ENCODE data around the gene UPK1A. TPM values are rescaled to one million over a fixed set of nuclear protein-coding genes. Genes with fewer than 3 reads are reported as not detected.

Gene UPK1A
- total and polyA plus RNA-seq, 7 experiments from 2014 or later: 0.41 to 1.3 TPM; not detected in 5

DNA sequence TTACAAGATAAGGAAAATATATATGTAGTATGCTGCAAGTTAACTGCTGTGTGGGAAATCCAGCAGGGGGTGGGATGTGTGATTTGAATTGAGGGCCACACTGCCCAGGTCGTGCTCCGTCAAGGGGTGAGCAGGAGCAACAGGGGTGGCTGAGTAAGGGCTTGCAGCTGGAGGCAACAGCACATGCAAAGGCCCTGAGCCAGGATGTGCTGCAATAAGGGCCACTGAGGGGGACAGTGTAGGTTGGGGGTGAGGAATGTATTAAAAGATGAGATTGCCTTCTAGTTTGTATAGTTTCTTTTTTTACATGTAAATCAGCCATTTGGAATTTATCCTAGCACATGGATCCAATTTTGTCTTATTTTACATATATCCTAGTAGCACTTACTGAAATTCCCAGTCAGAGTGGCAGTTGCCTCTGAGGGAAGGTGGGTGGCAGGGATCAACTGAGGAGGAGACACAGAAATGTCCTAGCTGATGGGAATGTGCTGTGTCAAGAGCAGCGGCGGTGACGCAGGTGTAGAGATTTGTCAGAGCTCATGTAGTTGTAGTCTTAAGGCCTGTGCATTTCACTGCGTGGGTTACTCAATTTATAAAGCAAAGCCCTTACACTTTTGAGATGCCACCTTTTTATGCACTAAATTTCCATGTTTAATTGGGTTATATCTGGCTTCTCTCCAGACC, 42.8 kb upstream of the UPK1A start:
- ChIA-PET POLR2A (no interaction called here), CTCF (no interaction called here)
- intact Hi-C loops (cut with micrococcal nuclease): no loop called here
- Histone ChIP-seq H3K4me3 (ENCODE audit: low read length) (no peak overlapping the region), H3K36me3 (ENCODE audit: control insufficient read depth in 2 of 3, insufficient read depth in 3 of 3, low read length in 3 of 3) (peaks cover 0 to 16% (median 0%) of the 10 kb centered on the region in 3 experiments), H3K27ac (ENCODE audit: low read depth, low read length) (no peak overlapping the region), H3K9me3 (ENCODE audit: control insufficient read depth in 2 of 3, low read length in 3 of 3) (no peaks in the 10 kb centered on the region), H3K27me3 (ENCODE audit: control insufficient read depth in 2 of 2, insufficient read depth in 2 of 2, low read length in 2 of 2) (no peaks in the 10 kb centered on the region), H3K4me1 (ENCODE audit: control insufficient read depth in 2 of 2, insufficient read depth in 2 of 2, low read length in 2 of 2) (peaks cover 0 to 7% of the 10 kb centered on the region in 2 donors)
- ATAC-seq (no peak), DNase-seq (no peak)
- Mint-ChIP-seq H3K27ac (peak overlapping the region in 4 of 9 donors; percentile 8 to 68 (median 10)), H3K27me3 (no peaks in the 10 kb centered on the region), H3K36me3 (peaks cover 0 to 12% (median 0%) of the 10 kb centered on the region in 5 donors), H3K4me3 (no peak overlapping the region), H3K9me3 (peaks cover 0 to 1% (median 0%) of the 10 kb centered on the region in 11 donors), H3K4me1 (peaks cover 2 to 12% (median 6%) of the 10 kb centered on the region in 7 donors)

DNA sequence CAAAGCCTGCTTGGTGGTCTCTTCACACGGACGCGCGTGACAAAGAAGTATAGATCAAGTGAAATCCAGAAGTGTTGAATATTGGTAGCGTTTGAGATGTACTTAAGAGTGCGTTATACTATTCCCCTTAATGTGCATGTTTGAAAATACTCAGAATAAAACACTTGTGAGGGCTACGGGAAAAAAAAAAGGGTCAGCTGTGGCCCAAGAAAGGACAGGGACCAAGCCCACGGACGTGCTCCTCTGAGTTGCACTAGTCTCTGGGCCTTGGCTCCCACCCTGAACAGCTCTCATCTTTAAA, 38.1 kb upstream of the UPK1A start:
- Histone ChIP-seq H3K4me1 (ENCODE audit: control insufficient read depth in 2 of 2, insufficient read depth in 2 of 2, low read length in 2 of 2) (peaks cover 6 to 15% of the 10 kb centered on the region in 2 donors), H3K4me3 (ENCODE audit: low read length) (peak overlapping the region; percentile 89), H3K36me3 (ENCODE audit: control insufficient read depth in 2 of 3, insufficient read depth in 3 of 3, low read length in 3 of 3) (peaks cover 15 to 35% (median 19%) of the 10 kb centered on the region in 3 experiments), H3K27me3 (ENCODE audit: control insufficient read depth in 2 of 2, insufficient read depth in 2 of 2, low read length in 2 of 2) (no peaks in the 10 kb centered on the region), H3K9me3 (ENCODE audit: control insufficient read depth in 2 of 3, low read length in 3 of 3) (no peaks in the 10 kb centered on the region), H3K27ac (ENCODE audit: low read depth, low read length) (peak overlapping the region; percentile 89)
- Mint-ChIP-seq H3K27me3 (no peaks in the 10 kb centered on the region), H3K36me3 (peaks cover 12 to 26% (median 14%) of the 10 kb centered on the region in 5 donors), H3K9me3 (peaks cover 0 to 3% (median 0%) of the 10 kb centered on the region in 11 donors), H3K4me3 (peak overlapping the region; percentile 91 to 100 (median 98)), H3K4me1 (peaks cover 8 to 35% (median 22%) of the 10 kb centered on the region in 7 donors), H3K27ac (peak overlapping the region; percentile 92 to 100 (median 99))
- ChIA-PET CTCF (no interaction called here), POLR2A (interaction anchor here (0.9 to 1.2 kb wide), 4 partner anchors 15 to 116 kb away, joined by 3 to 5 read pairs (median 4); partner anchors contain the start of genes PSENEN and U2AF1L4)
- ATAC-seq: no peak
- intact Hi-C loops (cut with micrococcal nuclease): loop anchor here (1.0 to 5.0 kb wide), 10 partner anchors 15 to 487 kb away; partner anchors contain the start of genes COX6B1 (in 2 of the 2), HAUS5 (in 2 of the 2), TMEM147 (in 2 of the 2) and KMT2B (in 1 of the 2)
- no peak for DNase-seq

DNA sequence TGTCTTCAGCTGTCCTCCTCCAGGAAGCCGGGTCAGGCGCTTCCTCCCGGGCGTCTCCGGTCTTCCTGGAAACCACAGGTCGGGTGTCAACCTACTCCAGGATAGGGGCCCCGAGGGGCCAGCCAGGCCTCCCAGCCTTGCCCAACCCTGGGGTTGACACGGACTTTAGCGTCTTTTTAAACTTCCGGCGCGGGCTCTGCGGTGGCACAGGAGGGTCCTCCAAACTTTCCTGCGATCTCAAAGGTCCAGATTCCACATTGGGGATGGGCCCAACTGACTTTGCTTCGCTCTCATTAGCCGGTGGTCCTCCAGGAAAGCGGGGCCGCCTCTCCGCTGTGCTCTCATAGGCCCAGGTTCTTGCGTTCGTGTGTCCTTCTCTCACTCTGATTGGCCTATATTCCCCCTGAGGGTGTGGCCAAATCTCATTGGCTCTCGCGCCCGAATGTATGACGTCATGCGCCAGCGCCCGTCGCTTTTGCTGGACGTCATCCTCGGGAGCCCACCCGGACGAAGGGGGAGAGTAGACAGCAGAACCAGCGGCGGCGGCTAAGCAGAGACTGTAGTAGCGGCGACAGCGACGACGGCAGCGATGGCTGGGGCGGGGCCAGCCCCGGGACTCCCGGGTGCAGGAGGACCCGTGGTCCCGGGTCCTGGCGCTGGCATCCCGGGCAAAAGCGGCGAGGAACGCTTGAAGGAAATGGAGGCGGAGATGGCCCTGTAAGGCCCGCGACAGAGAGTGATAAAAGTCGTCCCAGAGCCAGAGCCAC, 37.6 kb upstream of the UPK1A start, which contains the start of gene RBM42:
TSS of gene RBM42 (plus strand) at position 472 of the 767 bp plus-strand sequence. CDS start at position 590, 118 bp downstream.
- peak within 1 kb of the TSS; percentile 89 for H3K27ac ChIP-seq (ENCODE audit: low read depth, low read length)
- ATAC-seq: peak; percentile 100
- Mint-ChIP-seq H3K9me3 (peaks cover 0 to 3% (median 0%) of the 10 kb centered on the region in 11 donors), H3K27me3 (no peaks in the 10 kb centered on the region), H3K27ac (peak within 1 kb of the TSS; percentile 92 to 100 (median 99)), H3K4me3 (peak within 1 kb of the TSS; percentile 91 to 100 (median 98)), H3K4me1 (peaks cover 12 to 35% (median 25%) of the 10 kb centered on the region in 7 donors), H3K36me3 (peaks cover 14 to 29% (median 18%) of the 10 kb centered on the region in 5 donors)
- H3K4me3 ChIP-seq (ENCODE audit: low read length): peak within 1 kb of the TSS; percentile 89
- peak; percentile 87 to 98 (median 97) for DNase-seq
- CTCF ChIA-PET: no interaction called here
- intact Hi-C loops (cut with micrococcal nuclease): loop anchor here (1.0 to 5.0 kb wide), 10 partner anchors 15 to 488 kb away; partner anchors contain the start of genes COX6B1 (in 2 of the 2), HAUS5 (in 2 of the 2), TMEM147 (in 2 of the 2) and KMT2B (in 1 of the 2)
- POLR2A ChIA-PET: interaction anchor here (0.6 to 1.2 kb wide), 6 partner anchors 15 to 272 kb away, joined by 3 to 5 read pairs (median 4); partner anchors contain the start of genes HAUS5, PSENEN and U2AF1L4
- H3K36me3 ChIP-seq (ENCODE audit: control insufficient read depth in 2 of 3, insufficient read depth in 3 of 3, low read length in 3 of 3): peaks cover 15 to 40% (median 22%) of the 10 kb centered on the region in 3 experiments
- no peaks in the 10 kb centered on the region for H3K9me3 ChIP-seq (ENCODE audit: control insufficient read depth in 2 of 3, low read length in 3 of 3)
- H3K27me3 ChIP-seq (ENCODE audit: control insufficient read depth in 2 of 2, insufficient read depth in 2 of 2, low read length in 2 of 2): no peaks in the 10 kb centered on the region
- H3K4me1 ChIP-seq (ENCODE audit: control insufficient read depth in 2 of 2, insufficient read depth in 2 of 2, low read length in 2 of 2): peaks cover 6 to 15% of the 10 kb centered on the region in 2 donors

DNA sequence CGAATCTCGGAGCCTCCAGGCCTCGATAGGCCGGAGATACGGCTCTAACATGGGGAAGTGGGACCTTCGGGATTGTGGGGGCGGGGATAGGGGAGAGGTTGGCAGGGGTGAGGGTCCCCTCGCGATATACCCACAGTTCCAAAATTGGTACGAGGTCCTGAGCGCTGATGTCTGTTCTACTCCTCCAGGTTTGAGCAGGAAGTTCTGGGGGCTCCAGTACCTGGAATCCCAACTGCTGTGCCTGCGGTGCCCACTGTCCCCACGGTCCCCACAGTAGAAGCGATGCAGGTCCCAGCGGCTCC, 37.0 kb upstream of the UPK1A start:
- peaks cover 12 to 35% (median 25%) of the 10 kb centered on the region in 7 donors for H3K4me1 Mint-ChIP-seq
- H3K4me3 Mint-ChIP-seq: peak overlapping the region; percentile 91 to 100 (median 98)
- peaks cover 14 to 34% (median 18%) of the 10 kb centered on the region in 5 donors for H3K36me3 Mint-ChIP-seq
- peaks cover 0 to 3% (median 0%) of the 10 kb centered on the region in 11 donors for H3K9me3 Mint-ChIP-seq
- DNase-seq (no peak), ATAC-seq (no peak)
- Histone ChIP-seq H3K9me3 (ENCODE audit: control insufficient read depth in 2 of 3, low read length in 3 of 3) (no peaks in the 10 kb centered on the region), H3K36me3 (ENCODE audit: control insufficient read depth in 2 of 3, insufficient read depth in 3 of 3, low read length in 3 of 3) (peaks cover 15 to 46% (median 22%) of the 10 kb centered on the region in 3 experiments), H3K4me1 (ENCODE audit: control insufficient read depth in 2 of 2, insufficient read depth in 2 of 2, low read length in 2 of 2) (peaks cover 6 to 15% of the 10 kb centered on the region in 2 donors), H3K27ac (ENCODE audit: low read depth, low read length) (peak overlapping the region; percentile 89), H3K4me3 (ENCODE audit: low read length) (peak overlapping the region; percentile 89), H3K27me3 (ENCODE audit: control insufficient read depth in 2 of 2, insufficient read depth in 2 of 2, low read length in 2 of 2) (no peaks in the 10 kb centered on the region)
- no peaks in the 10 kb centered on the region for H3K27me3 Mint-ChIP-seq
- POLR2A ChIA-PET: interaction anchor here (0.6 to 1.7 kb wide), 6 partner anchors 9 to 272 kb away, joined by 3 to 7 read pairs (median 4); partner anchors contain the start of gene HAUS5
- CTCF ChIA-PET: no interaction called here
- intact Hi-C loops (cut with micrococcal nuclease): loop anchor here (2.0 to 5.0 kb wide), 2 partner anchors 88 to 488 kb away; partner anchors contain the start of gene KMT2B (in 1 of the 2)
- peak overlapping the region; percentile 92 to 100 (median 99) for H3K27ac Mint-ChIP-seq

DNA sequence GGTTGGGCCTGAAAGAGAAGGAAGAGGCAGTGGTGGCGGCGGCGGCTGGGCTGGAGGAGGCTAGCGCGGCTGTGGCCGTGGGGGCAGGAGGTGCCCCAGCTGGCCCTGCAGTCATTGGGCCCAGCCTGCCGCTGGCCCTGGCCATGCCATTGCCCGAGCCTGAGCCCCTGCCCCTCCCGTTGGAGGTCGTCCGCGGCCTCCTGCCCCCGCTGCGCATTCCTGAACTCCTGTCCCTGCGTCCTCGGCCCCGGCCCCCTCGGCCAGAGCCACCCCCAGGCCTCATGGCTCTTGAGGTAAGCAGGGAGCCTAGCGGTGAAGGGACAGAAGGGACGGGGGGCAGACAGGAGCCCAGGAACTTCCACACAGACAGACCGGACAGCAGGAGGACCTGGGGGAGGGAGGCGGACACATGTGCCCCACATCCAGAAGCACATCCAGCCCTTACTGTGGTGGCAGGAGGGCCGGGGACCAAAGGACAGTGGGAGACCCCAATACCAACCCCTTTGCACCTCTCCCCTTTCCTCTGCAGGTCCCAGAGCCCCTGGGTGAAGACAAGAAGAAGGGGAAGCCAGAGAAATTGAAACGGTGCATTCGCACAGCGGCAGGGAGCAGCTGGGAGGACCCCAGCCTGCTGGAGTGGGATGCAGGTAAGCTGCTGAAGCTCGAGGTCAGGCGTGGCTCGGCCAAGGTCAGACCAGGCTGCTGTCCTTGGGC, 32.4 kb upstream of the UPK1A start:
- Histone ChIP-seq H3K36me3 (ENCODE audit: control insufficient read depth in 2 of 3, insufficient read depth in 3 of 3, low read length in 3 of 3) (peaks cover 15 to 85% (median 22%) of the 10 kb centered on the region in 3 experiments), H3K9me3 (ENCODE audit: control insufficient read depth in 2 of 3, low read length in 3 of 3) (no peaks in the 10 kb centered on the region), H3K27ac (ENCODE audit: low read depth, low read length) (no peak overlapping the region), H3K27me3 (ENCODE audit: control insufficient read depth in 2 of 2, insufficient read depth in 2 of 2, low read length in 2 of 2) (no peaks in the 10 kb centered on the region), H3K4me1 (ENCODE audit: control insufficient read depth in 2 of 2, insufficient read depth in 2 of 2, low read length in 2 of 2) (peaks cover 6 to 8% of the 10 kb centered on the region in 2 donors), H3K4me3 (ENCODE audit: low read length) (no peak overlapping the region)
- ChIA-PET CTCF (interaction anchor here (0.7 kb wide), 1 partner anchor 14 kb away, joined by 3 read pairs; the partner anchor contains the start of gene COX6B1), POLR2A (interaction anchor here (0.8 kb wide), 1 partner anchor 14 kb away, joined by 3 read pairs; the partner anchor contains the start of gene COX6B1)
- H3K27ac Mint-ChIP-seq: no peak overlapping the region
- H3K27me3 Mint-ChIP-seq: no peaks in the 10 kb centered on the region
- DNase-seq (no peak), ATAC-seq (no peak)
- H3K4me1 Mint-ChIP-seq: peaks cover 8 to 25% (median 15%) of the 10 kb centered on the region in 7 donors
- H3K36me3 Mint-ChIP-seq: peaks cover 24 to 57% (median 26%) of the 10 kb centered on the region in 5 donors
- peaks cover 0 to 1% (median 0%) of the 10 kb centered on the region in 11 donors for H3K9me3 Mint-ChIP-seq
- intact Hi-C loops (cut with micrococcal nuclease): no loop called here
- H3K4me3 Mint-ChIP-seq: no peak overlapping the region

DNA sequence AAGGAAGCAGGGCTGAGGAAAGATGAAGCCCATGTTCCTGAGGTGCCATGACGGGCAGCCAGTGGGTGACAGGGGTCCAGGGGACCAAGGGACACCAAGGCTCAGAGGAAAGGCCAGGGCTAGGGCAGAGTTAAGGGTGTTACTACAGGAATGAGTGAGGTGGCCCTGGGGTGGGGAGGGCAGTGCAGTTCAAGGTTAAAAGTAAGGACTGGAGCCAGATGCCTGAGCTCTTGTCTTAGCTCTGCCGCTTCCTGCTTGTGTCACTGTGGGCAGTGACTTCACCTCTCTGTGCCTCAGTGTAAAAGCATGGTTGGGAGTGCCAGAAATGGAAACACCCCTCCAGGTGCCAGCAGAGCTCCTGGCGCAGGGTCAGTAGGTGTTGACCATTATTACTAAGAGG, 29.7 kb upstream of the UPK1A start:
- Histone ChIP-seq H3K4me1 (ENCODE audit: control insufficient read depth in 2 of 2, insufficient read depth in 2 of 2, low read length in 2 of 2) (peaks cover 4 to 6% of the 10 kb centered on the region in 2 donors), H3K4me3 (ENCODE audit: low read length) (no peak overlapping the region), H3K36me3 (ENCODE audit: control insufficient read depth in 2 of 3, insufficient read depth in 3 of 3, low read length in 3 of 3) (peaks cover 5 to 66% (median 15%) of the 10 kb centered on the region in 3 experiments), H3K9me3 (ENCODE audit: control insufficient read depth in 2 of 3, low read length in 3 of 3) (no peaks in the 10 kb centered on the region), H3K27me3 (ENCODE audit: control insufficient read depth in 2 of 2, insufficient read depth in 2 of 2, low read length in 2 of 2) (no peaks in the 10 kb centered on the region), H3K27ac (ENCODE audit: low read depth, low read length) (no peak overlapping the region)
- DNase-seq (no peak), ATAC-seq (no peak)
- peaks cover 7 to 17% (median 11%) of the 10 kb centered on the region in 7 donors for H3K4me1 Mint-ChIP-seq
- H3K9me3 Mint-ChIP-seq: no peaks in the 10 kb centered on the region
- no peak overlapping the region for H3K27ac Mint-ChIP-seq
- no peak overlapping the region for H3K4me3 Mint-ChIP-seq
- intact Hi-C loops (cut with micrococcal nuclease): no loop called here
- CTCF ChIA-PET: no interaction called here
- POLR2A ChIA-PET: no interaction called here
- peaks cover 16 to 43% (median 21%) of the 10 kb centered on the region in 5 donors for H3K36me3 Mint-ChIP-seq
- no peaks in the 10 kb centered on the region for H3K27me3 Mint-ChIP-seq

Data from naive thymus-derived CD4-positive, alpha-beta T cell (primary cell).